Body of pancreas (tissue), 4 donors: ENCODE measurements around the gene FUNDC2. TPM values are rescaled to one million over a fixed set of nuclear protein-coding genes. Genes with fewer than 3 reads are reported as not detected.

Experiments
- ATAC-seq: fragments of 150-250 bp; one replicate; pipeline ENCODE4 v1.9.1; 2016
- DNase-seq, 4 donors: peaks; one replicate each; pipeline ENCODE4 v3.0.0-alpha.2; 2019
- H3K27ac ChIP-seq, 4 donors: fragments of 200-600 bp; sonication (generic); 1 replicate in 3 of 4; 2 replicates in 1 of 4; pipeline versions ENCODE4 v1.5.1 to v1.6.1; 2016 to 2019; ENCODE audit warnings: mild to moderate bottlenecking in 1 of 4, mixed read lengths in 1 of 4, moderate library complexity in 1 of 4
- H3K27me3 ChIP-seq, 2 donors: fragments of 200-600 bp; sonication (generic); one replicate each; pipeline ENCODE4 v1.6.0; 2016; ENCODE audit warnings: mild to moderate bottlenecking in 1 of 2
- H3K36me3 ChIP-seq, 2 donors: fragments of 200-600 bp; sonication (generic); replicated peaks in 1 of 2; 2 replicates each; pipeline ENCODE4 v1.5.1; 2016; ENCODE audit warnings: low read depth in 2 of 2; ENCODE audit not compliant: insufficient read depth in 1 of 2
- H3K4me1 ChIP-seq: fragments of 200-600 bp; sonication (generic); one replicate; pipeline ENCODE4 v1.6.0; 2016
- H3K4me3 ChIP-seq, 2 donors: fragments of 200-600 bp; sonication (generic); 1 replicate in 1 of 2; 2 replicates in 1 of 2; pipeline ENCODE4 v1.5.1; 2016 to 2019
- H3K9me3 ChIP-seq, 3 donors: fragments of 200-600 bp; sonication (generic); 1 replicate in 2 of 3; 2 replicates in 1 of 3; pipeline ENCODE4 v1.5.1; 2016
- CTCF ChIP-seq, 7 experiments: fragments of 450-650 bp in 4 of 7; fragments of 200-600 bp in 3 of 7; sonication (generic) in 3 of 7; IDR thresholded peaks; one replicate each; pipeline ENCODE4 v1.5.1; 2016 to 2019; ENCODE audit warnings: antibody characterized with exemption in 7 of 7
- POLR2A ChIP-seq, 3 donors: fragments of 450-650 bp; IDR thresholded peaks; one replicate each; pipeline ENCODE4 v1.6.1; 2016; ENCODE audit warnings: antibody characterized with exemption in 3 of 3, mild to moderate bottlenecking in 2 of 3
- WGBS, 2 donors: methylation state at CpG; one replicate each; pipeline ENCODE4 v1.1.5; 2017; 5-methylcytosine and 5-hydroxymethylcytosine counted together
- intact Hi-C: fragments of 100-400 bp; cut with DNase I; formaldehyde crosslinking; loops from one replicate; pipeline ENCODE4 v1.15.1; 2023
- total RNA-seq, 2 donors: library from RNA; depleted of rRNA; stranded (reverse); fragments of >200 nt; gene quantifications; one replicate each; pipeline ENCODE4 v1.1.0, GENCODE V29; 2016

FUNDC2 gene
- total RNA-seq, 2 donors from 2014 or later = 28.8 to 66.3 TPM

GRCh38 chrX:155046811-155047528, 20.3 kb downstream of the FUNDC2 start:
- WGBS, 2 donors = 52 to 53% methylated on average over 4 to 5 of the region's 5 CpGs
- H3K27ac ChIP-seq = peak overlapping the region in 3 of 4 donors; percentile 32 to 58 (median 40)

GRCh38 chrX:155048977-155049619, 22.5 kb downstream of the FUNDC2 start:
- H3K4me3 ChIP-seq = no peak overlapping the region
- peak; percentile 61 for ATAC-seq
- H3K36me3 ChIP-seq = no peaks in the 10 kb centered on the region
- 30 to 43% methylated on average over 8 to 9 of the region's 9 CpGs for WGBS, 2 donors
- peaks cover 52% of the 10 kb centered on the region for H3K4me1 ChIP-seq
- H3K27ac ChIP-seq = peak overlapping the region in 2 of 4 donors; percentile 25 to 49
- intact Hi-C loops = no loop called here
- TF ChIP-seq POLR2A (IDR thresholded peaks at IDR 0.05) (peak in 1 of 3 donors; percentile 20), CTCF (IDR thresholded peaks at IDR 0.05) (peak in 6 of 7 experiments; percentile 35 to 69 (median 54))
- H3K9me3 ChIP-seq = no peaks in the 10 kb centered on the region
- peak; percentile 58 to 74 (median 68) for DNase-seq
- H3K27me3 ChIP-seq = no peaks in the 10 kb centered on the region

More at GRCh38 chrX:155046811-155047528, 20.3 kb downstream of the FUNDC2 start:
- Histone ChIP-seq H3K36me3 (no peaks in the 10 kb centered on the region), H3K27me3 (no peaks in the 10 kb centered on the region), H3K4me3 (no peak overlapping the region), H3K4me1 (peaks cover 47% of the 10 kb centered on the region), H3K9me3 (no peaks in the 10 kb centered on the region)
- TF ChIP-seq CTCF (IDR thresholded peaks at IDR 0.05) (no peak), POLR2A (IDR thresholded peaks at IDR 0.05) (no peak)
- intact Hi-C loops = no loop called here
- DNase-seq (no peak), ATAC-seq (no peak)

GRCh38 chrX:155052738-155053498, 26.3 kb downstream of the FUNDC2 start:
- Histone ChIP-seq H3K36me3 (no peaks in the 10 kb centered on the region), H3K4me3 (no peak overlapping the region), H3K27me3 (no peaks in the 10 kb centered on the region), H3K27ac (peak overlapping the region; percentile 35 to 75 (median 43)), H3K9me3 (no peaks in the 10 kb centered on the region), H3K4me1 (peaks cover 34% of the 10 kb centered on the region)
- DNase-seq (no peak), ATAC-seq (no peak)
- no peak for TF ChIP-seq POLR2A (IDR thresholded peaks at IDR 0.05)
- no peak for TF ChIP-seq CTCF (IDR thresholded peaks at IDR 0.05)
- WGBS, 2 donors = 25 to 33% methylated on average over 4 of the region's 5 CpGs
- intact Hi-C loops = loop anchor here (10.0 kb wide), 1 partner anchor 68 kb away; no protein-coding TSS in a partner anchor

- intact Hi-C loops = loop anchor here (10.0 kb wide), 1 partner anchor 69 kb away; no protein-coding TSS in a partner anchor
- ATAC-seq = no peak
These were observed 27.0 kb downstream of the FUNDC2 start for GRCh38 chrX:155053656-155054055.

More at GRCh38 chrX:155053656-155054055, 27.0 kb downstream of the FUNDC2 start:
- H3K36me3 ChIP-seq = no peaks in the 10 kb centered on the region
- peak overlapping the region in 2 of 4 donors; percentile 50 to 75 for H3K27ac ChIP-seq
- DNase-seq = no peak
- peaks cover 27% of the 10 kb centered on the region for H3K4me1 ChIP-seq
- no peaks in the 10 kb centered on the region for H3K27me3 ChIP-seq
- H3K4me3 ChIP-seq = no peak overlapping the region
- TF ChIP-seq CTCF (IDR thresholded peaks at IDR 0.05) = no peak
- TF ChIP-seq POLR2A (IDR thresholded peaks at IDR 0.05) = no peak
- H3K9me3 ChIP-seq = no peaks in the 10 kb centered on the region
- WGBS, 2 donors = 92 to 97% methylated on average over 3 of the region's 3 CpGs
